A375 (cell line): Measurements from ENCODE around the gene MOGAT2. TPM values are rescaled to one million over a fixed set of nuclear protein-coding genes. Genes with fewer than 3 reads are reported as not detected.

Experiments used
- small RNA-seq: library from RNA; depleted of rRNA; stranded (forward); fragments of <200 nt; gene quantifications from one replicate; pipeline ENCODE3, GENCODE V24; 2014
- total RNA-seq: library from RNA; depleted of rRNA; stranded (reverse); fragments of >200 nt; shearing (Covaris generic); gene quantifications from 2 replicates; pipeline ENCODE4 v1.2.3, GENCODE V29; 2014; rRNA removed

Gene MOGAT2
- total RNA-seq, result not detected in 2 replicates

DNA sequence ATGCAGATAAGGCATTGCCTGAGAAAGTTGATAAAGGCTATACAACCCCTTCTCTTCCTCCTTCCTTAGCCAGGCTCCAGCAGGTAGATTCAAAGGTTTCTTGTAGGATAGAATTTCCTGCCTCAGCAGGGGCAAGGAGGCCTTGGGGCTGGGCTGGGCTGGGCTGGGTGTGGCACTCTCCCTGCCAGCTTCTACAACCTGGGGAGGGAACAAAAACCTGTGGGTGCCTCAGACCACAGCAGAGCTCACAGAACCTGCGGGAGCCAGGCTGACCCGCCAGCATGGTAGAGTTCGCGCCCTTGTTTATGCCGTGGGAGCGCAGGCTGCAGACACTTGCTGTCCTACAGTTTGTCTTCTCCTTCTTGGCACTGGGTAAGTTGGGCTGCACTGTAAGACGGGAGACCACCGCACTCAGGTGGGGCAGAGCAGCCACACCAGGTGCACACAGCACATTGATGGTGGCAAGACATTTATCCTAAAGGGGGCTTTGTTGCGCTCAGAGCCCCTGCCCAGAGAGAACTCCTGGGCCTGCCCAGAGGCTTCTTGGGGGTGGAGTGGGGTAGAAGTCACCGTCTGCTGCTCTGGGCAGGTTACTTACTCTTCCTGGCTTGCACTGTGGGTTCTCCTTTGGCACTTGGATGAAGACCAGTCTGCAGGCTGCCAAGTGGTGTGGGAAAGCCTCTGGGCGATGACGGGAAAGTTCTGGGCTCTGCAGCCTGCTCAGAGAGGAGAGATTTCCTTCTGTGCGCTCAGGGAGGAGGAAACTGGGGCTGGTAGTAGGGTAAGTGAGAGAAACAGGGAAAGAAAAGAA lies at the start of gene MOGAT2:
TSS of gene MOGAT2 (plus strand) at position 231 of the 811 bp plus-strand sequence. CDS start at position 282, 51 bp downstream.

DNA sequence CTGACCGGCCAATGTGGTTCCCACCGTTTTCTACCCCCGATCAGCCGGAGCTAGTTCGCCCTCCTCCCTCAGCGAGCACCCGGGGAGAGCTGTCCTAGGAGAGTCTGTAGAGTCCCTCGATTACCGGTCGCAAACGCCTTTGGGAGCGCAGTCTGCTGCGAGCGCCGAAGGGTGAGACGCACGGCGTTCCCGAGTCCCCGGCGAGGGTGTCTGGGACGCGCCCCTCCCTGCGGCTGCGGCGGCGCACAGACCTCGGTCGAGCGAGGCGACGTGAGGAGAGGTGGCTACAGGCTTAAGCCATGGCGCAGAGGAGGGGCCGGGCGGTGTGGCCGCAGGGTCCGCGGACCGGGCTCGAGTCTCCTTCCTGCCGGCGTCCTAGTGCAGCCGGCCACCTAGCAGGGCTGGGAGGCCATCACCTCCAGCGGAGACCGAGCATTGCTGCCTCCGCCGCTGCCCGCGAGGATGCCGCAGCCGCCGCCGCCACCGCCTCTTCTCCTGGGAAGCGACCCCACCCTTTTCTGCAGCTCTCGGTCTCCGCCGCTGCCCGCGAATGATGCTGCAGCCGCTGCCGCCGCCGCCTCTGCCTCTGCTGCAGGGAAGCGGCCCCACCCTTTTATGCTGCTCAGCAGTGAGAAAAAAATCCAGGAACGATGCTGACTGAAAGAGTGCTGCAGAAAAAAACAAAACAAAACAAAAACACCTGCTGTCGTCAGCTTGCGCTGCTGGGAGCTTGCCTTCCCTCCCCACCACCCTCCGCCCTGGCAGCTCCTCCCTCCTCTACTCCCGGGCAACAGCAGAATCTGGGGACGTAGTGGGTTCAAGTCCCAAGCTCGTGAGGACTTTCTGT lies 49.0 kb upstream of the MOGAT2 start, which contains the start of gene MAP6:
TSS of gene MAP6 (minus strand) at position 588 of the 847 bp plus-strand sequence. CDS start 669 bp downstream, outside the sequence.

DNA sequence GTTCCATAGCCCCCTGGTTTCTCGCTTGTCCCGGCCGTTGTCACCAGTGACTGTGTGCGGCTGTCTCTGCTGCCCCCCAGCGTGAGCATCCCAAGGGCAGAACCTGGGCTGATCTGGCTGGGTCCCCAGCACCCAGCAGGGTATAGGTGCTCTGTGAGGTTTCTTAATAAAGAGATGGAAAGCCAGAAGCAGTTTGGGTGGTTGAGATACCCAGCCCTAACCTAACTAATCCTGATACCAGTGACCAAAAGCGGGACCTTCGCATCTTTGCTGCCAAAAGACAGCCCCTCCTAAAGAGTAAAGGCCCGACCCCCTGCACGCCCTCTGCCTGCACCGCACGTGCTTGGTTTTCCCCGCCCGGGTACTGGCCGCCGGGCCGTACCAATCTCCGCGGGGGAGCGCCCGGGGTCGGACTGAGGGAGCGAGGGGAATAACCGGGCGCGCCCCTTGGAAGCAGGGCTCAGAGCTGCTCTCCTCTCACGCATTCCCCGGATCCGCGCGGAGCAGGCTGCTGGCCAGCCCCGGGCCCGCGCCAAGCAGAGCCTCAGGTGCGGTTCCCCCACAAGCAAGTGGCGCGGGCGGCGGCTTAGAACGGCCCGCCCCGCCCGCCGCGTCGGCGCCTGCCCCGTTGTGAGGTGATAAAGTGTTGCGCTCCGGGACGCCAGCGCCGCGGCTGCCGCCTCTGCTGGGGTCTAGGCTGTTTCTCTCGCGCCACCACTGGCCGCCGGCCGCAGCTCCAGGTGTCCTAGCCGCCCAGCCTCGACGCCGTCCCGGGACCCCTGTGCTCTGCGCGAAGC lies 50.7 kb downstream of the MOGAT2 start, which contains the start of gene DGAT2:
TSS of gene DGAT2 (plus strand) at position 667 of the 797 bp plus-strand sequence. CDS start 214 bp downstream, outside the sequence.

Small RNA genes lying within 50 kb of the gene (small RNA-seq; reads per million reads assigned to genes)
- not detected for gene RN7SL786P

Other genes with a start within 250 kb of the MOGAT2 start
- gene GDPD5, start 191.9 kb upstream of the MOGAT2 start, total RNA-seq, result 6.2 and 7.7 TPM in 2 replicates
- gene SERPINH1, start 155.6 kb upstream of the MOGAT2 start, total RNA-seq, result 117 and 121 TPM in 2 replicates
- 0.30 TPM in 1 of 2 replicates, not detected in the other for gene MAP6, start 48.8 kb upstream of the MOGAT2 start, total RNA-seq
- 3.9 and 7.3 TPM in 2 replicates for gene DGAT2, start 50.9 kb downstream of the MOGAT2 start, total RNA-seq
- 15.6 and 19.5 TPM in 2 replicates for gene UVRAG, start 97.4 kb downstream of the MOGAT2 start, total RNA-seq